Stimulated activated CD8-positive, alpha-beta memory T cell treated with anti-CD3 and anti-CD28 coated beads, Interleukin-15, amount 100 ng/mL, for 24 hours (primary cell): ENCODE results near the gene IRGQ.
"Not testable (repeated sequence)": the region's sequence is repeated elsewhere in the genome, so short reads cannot be mapped to it uniquely, and the experiment has no call there.

Experiments used
- DNase-seq: peaks from one replicate; pipeline ENCODE4 v3.0.0-alpha.2; 2020; ENCODE audit warnings: low read depth

IRGQ gene

GRCh38 chr19:43595999-43596841 is at the start of gene IRGQ, which contains the start of gene ZNF576:
Gene IRGQ, minus strand, starts transcription at chr19:43596134. Its CDS starts 796 bp downstream, at chr19:43595338.
Gene ZNF576, plus strand, starts transcription at chr19:43596595. Its CDS starts 514 bp downstream, at chr19:43597109.
- DNase-seq: peak; percentile 100

GRCh38 chr19:43644181-43644580 is 48.2 kb upstream of the IRGQ start:
- DNase-seq: no peak

DNA sequence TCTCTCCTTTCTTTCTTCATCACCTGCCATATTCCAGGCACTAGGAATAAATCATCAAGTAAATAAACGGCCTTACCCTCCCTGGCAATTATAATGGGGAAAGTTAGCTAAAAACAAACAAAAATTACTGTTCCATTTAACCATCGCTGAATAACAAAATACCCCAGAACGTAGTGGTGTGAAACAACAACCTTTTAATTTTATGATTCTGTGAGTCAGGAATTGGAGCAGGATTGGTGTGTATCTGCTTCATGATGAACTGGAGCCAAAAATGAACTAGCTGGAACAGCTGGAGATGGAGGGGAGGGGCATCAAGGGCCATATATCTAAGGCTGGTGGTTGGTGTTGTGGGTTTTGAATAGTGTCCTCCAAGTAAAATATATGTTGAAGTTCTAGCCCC is 47.4 kb upstream of the IRGQ start:
- DNase-seq: no peak

- DNase-seq: no peak
Observed at GRCh38 chr19:43642531-43642930, 46.6 kb upstream of the IRGQ start.

GRCh38 chr19:43641333-43641732 is 45.4 kb upstream of the IRGQ start:
- no peak for DNase-seq

- no peak for DNase-seq
Observed at GRCh38 chr19:43640424-43640757, 44.5 kb upstream of the IRGQ start.

GRCh38 chr19:43639519-43640423 is 43.8 kb upstream of the IRGQ start, which contains the start of gene CADM4:
Gene CADM4, minus strand, starts transcription at chr19:43639850. Its CDS starts 60 bp downstream, at chr19:43639790.
- DNase-seq: peak; percentile 20

- no peak for DNase-seq
Observed at GRCh38 chr19:43638995-43639518, 43.1 kb upstream of the IRGQ start.

DNA sequence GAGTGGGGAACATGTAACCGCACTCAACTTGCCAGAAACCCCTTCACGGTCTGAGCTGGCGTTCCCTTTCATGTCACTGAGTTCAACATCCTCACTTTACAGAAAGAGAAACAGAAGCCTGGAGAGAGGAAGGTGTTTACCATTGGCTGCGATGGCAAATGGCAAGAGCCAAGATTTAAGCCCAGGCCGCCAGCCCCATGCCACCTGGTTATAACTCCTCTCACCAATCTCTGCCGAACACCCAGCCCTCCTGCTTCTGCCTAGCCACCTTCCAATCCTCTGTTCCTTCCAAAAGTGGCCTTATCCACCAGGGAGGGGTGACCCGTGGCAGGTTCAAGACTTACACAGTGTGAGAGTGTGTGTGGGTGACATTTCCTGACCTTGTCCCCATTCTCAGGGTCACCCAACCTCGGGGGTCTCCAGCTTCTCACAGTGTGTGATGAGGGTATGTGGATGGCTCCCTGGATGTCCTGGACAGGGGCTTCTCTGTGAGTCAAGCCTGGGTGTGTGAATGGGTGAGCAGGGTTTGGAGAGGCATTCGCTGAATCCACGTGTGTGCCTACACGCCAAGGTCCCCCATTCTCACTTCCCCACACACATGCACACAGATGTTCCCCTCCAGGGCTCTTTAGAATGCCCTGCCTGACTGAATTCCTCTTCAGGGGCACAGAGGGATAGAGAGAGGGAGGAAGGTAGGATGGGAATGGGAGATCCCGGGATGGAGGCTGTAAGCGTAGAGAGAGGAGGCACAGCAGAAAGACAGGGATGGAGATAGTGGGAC is 42.5 kb upstream of the IRGQ start:
- no peak for DNase-seq

- DNase-seq: no peak
Observed at GRCh38 chr19:43636121-43636683, 40.3 kb upstream of the IRGQ start.

DNA sequence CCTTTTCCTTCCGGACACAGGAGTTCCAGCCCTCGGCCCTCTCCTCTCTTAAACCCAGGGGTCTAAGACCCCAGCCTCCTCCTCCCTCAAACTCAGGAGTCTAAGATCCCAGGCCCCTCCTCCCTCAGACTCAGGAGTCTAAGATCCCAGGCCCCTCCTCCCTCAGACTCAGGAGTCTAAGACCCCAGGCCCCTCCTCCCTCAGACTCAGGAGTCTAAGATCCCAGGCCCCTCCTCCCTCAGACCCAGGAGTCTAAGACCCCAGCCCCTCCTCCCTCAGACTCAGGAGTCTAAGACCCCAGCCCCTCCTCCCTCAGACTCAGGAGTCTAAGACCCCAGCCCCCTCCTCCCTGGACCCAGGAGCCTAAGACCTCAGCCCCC is 39.6 kb upstream of the IRGQ start:
- DNase-seq: not testable (repeated sequence)

GRCh38 chr19:43634872-43635560 is 39.1 kb upstream of the IRGQ start:
- DNase-seq: no peak

GRCh38 chr19:43634506-43634871 is 38.6 kb upstream of the IRGQ start:
- no peak for DNase-seq

DNA sequence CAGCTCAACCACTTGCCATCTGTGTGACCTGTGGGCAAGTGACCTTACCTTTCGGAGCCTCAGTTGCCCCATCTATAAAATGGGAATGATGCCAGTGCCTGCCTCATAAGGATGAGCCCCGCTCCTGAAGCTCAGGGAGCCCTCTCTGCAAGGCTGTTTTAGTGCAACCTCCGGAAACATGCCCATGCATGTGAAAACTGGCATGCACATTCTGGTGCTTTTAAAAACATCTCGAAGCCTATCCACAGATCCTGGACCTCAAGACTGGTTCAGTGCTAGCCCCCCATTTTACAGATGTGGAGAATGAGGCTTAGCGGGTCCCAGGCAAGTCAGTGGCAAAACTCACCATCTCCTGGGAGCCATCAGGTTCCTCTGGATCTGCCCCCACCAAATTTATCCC is 38.1 kb upstream of the IRGQ start:
- no peak for DNase-seq

- no peak for DNase-seq
Observed at GRCh38 chr19:43633520-43633919, 37.6 kb upstream of the IRGQ start.

DNA sequence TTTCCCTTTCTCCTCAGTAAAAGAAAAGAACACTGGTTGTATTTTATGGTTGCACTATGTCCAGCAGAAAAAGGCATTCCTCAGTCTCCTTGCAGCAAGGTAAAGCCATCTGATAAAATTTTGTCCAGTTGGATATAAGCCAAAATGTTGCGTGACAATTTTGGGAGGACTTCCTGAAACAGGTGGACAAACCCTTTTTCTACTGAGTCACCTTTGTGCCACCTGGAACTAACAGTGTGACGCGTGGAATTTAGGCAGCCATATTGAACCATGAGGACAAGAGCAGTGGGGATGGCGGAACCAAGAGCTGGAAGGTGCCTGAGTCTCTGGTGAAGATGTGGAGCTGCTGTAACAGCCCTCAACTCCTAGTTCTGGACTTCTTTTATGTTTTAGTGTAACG is 35.6 kb upstream of the IRGQ start:
- DNase-seq: no peak

DNA sequence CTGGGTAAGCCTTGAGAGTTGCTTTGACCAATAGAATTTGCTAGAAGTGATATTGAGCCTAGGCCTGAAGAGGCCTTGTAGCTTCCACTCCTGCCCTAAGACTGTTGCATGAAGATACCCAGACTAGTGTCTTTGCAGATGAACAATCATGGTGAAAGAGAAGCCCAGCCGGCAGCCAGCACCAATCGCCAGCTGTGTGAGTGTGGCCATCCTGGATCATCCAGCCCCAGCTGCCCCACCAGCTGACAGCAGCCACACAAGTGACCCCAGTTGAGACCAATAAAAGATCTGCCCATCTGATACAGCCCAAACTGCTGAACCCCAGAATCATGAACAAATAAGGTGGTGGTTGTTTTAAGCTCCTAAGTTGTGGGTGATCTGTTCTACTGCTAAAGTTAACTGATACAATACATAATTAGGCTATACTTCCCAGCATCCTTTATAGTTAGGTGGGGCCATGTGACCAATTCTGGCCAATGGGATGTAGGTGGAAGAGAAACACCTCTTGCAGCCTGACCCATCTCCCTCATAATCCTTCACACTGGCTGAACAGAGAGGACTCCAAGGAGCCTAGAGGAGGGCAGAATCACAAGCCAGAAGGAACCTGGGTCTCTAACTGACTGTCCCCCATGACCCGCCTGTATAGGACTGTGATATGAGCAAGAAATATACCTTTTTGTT is 32.9 kb upstream of the IRGQ start:
- no peak for DNase-seq

DNA sequence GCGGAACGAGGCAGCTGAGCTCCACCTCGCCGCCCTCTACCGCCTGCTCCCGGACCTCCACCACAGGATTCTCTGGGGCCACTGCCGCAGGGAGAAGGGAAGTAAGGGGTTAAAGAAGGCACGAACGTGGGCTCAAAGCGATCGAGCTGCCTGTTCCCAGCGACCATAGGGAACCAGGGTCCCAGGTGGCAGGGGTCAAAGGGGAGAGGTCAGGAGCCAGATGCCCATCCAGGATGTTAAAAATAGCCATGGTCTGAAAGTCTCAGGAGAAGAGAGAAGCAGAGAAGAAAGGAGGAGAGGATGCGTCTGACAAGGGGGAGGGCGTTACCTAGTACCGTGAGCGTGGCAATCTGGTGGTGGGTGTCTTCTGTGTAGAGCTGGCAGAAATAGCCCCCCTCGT is 30.9 kb upstream of the IRGQ start:
- DNase-seq: no peak

- no peak for DNase-seq
Observed at GRCh38 chr19:43625918-43626579, 30.1 kb upstream of the IRGQ start.

- peak; percentile 56 for DNase-seq
Observed at GRCh38 chr19:43624933-43625332, 29.0 kb upstream of the IRGQ start.
